Measurements from ENCODE around the gene FRAT2.

The FRAT2 gene

DNA sequence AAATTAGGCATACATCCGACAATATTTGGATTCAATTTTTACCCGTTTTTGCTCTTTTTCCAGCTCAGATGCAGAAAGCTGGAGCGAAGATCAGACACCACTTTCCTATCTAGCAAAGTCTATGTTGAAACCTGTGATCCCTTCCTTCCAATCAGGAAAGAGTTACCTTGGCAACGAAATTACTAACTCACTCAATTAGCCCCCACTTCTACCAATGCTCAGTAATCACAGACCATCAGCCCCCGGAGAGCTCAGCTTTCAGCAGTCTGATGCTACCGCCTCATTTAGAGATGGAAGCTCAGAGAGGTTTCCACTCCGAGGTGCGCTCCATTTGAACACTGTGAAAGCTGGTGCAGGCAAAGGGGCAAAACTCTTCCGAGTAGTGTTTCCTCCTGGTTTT is 8.8 kb downstream of the FRAT2 start:
- Mint-ChIP-seq H3K36me3 (ENCODE audit: low read depth) (peaks cover 50% of the 10 kb centered on the region), H3K27me3 (no peaks in the 10 kb centered on the region), H3K4me3 (no peak overlapping the region), H3K27ac (no peak overlapping the region), H3K4me1 (ENCODE audit: low read depth) (peaks cover 71% of the 10 kb centered on the region), H3K9me3 (no peaks in the 10 kb centered on the region)
- intact Hi-C loops (cut with micrococcal nuclease) = no loop called here

DNA sequence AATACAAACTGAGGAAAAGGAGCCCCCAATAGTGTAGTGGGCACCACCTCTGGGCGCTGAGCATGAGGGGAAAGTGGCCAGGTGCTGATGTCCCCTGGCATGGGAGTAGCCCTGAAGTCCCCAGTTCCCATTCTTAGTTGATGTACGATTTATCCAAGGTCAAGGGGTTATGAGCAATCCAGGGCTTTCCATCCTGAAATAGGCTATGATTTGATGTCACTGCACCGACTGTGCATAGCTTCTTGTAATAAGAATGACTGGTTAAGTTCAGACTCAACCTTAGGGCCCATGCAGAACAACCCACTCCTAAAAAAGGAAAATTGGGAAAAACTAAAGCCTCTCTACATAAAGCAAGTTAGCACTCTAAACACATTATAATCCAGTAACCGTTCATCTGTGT is 11.0 kb downstream of the FRAT2 start:
- no peaks in the 10 kb centered on the region for H3K27me3 Mint-ChIP-seq
- peaks cover 44% of the 10 kb centered on the region for H3K36me3 Mint-ChIP-seq (ENCODE audit: low read depth)
- no peaks in the 10 kb centered on the region for H3K9me3 Mint-ChIP-seq
- intact Hi-C loops (cut with micrococcal nuclease) = no loop called here
- H3K27ac Mint-ChIP-seq = no peak overlapping the region
- H3K4me1 Mint-ChIP-seq (ENCODE audit: low read depth) = peaks cover 66% of the 10 kb centered on the region
- no peak overlapping the region for H3K4me3 Mint-ChIP-seq

- Mint-ChIP-seq H3K9me3 (no peaks in the 10 kb centered on the region), H3K4me3 (peak overlapping the region; percentile 88), H3K27ac (peak overlapping the region; percentile 93), H3K4me1 (ENCODE audit: low read depth) (peaks cover 63% of the 10 kb centered on the region), H3K36me3 (ENCODE audit: low read depth) (peaks cover 30% of the 10 kb centered on the region), H3K27me3 (no peaks in the 10 kb centered on the region)
- intact Hi-C loops (cut with micrococcal nuclease) = no loop called here
These were observed 12.7 kb downstream of the FRAT2 start for GRCh38 chr10:97321804-97322190.

DNA sequence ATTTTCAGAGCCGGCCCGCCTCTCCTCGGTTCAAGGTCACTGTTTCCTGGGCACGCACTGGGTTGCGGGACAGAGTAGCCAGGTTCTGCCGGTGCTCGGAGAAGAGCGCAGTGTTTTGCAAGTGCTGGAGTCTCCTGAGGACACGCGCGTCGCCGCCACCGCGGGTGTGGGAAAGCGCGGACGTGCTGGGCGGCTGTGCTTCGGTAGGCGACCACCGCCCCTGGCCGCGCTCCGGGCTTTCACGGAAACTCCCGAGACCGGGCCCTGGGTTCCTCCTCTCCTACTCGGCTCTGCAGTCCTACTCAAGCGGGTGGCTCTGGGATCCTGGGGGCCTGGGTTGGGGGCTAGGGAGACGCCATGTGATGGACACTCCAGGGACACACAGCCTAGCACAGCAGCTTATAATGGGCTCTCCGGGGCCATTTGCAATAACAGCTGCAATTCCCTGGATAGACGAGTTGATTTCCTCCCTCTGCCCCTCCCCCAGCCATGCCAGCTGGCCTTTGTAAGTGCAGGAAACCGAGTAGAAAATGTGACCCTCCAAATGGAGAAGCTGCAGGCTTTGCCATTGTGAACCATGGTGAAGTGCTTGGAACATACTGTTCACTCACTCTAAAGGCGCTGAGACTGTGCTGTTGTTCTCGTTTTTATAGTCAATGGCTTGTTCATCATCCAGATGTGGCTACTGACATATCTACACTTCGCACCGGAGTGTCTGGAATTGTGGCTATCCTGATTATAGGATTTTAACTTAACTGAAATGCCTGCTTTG is 13.3 kb downstream of the FRAT2 start:
- intact Hi-C loops (cut with micrococcal nuclease) = no loop called here
- peaks cover 25% of the 10 kb centered on the region for H3K36me3 Mint-ChIP-seq (ENCODE audit: low read depth)
- peaks cover 58% of the 10 kb centered on the region for H3K4me1 Mint-ChIP-seq (ENCODE audit: low read depth)
- H3K27ac Mint-ChIP-seq = peak overlapping the region; percentile 93
- no peaks in the 10 kb centered on the region for H3K9me3 Mint-ChIP-seq
- H3K4me3 Mint-ChIP-seq = peak overlapping the region; percentile 88
- H3K27me3 Mint-ChIP-seq = no peaks in the 10 kb centered on the region

- H3K4me3 Mint-ChIP-seq = peak overlapping the region; percentile 88
- H3K36me3 Mint-ChIP-seq (ENCODE audit: low read depth) = peaks cover 20% of the 10 kb centered on the region
- H3K27me3 Mint-ChIP-seq = no peaks in the 10 kb centered on the region
- H3K4me1 Mint-ChIP-seq (ENCODE audit: low read depth) = peaks cover 55% of the 10 kb centered on the region
- peak overlapping the region; percentile 93 for H3K27ac Mint-ChIP-seq
- no peaks in the 10 kb centered on the region for H3K9me3 Mint-ChIP-seq
- intact Hi-C loops (cut with micrococcal nuclease) = loop anchor here (1.0 kb wide), 1 partner anchor 13 kb away; no protein-coding TSS in a partner anchor
These were observed 14.0 kb downstream of the FRAT2 start for GRCh38 chr10:97320480-97321031.

- peak overlapping the region; percentile 93 for H3K27ac Mint-ChIP-seq
- peaks cover 20% of the 10 kb centered on the region for H3K36me3 Mint-ChIP-seq (ENCODE audit: low read depth)
- no peaks in the 10 kb centered on the region for H3K27me3 Mint-ChIP-seq
- peaks cover 62% of the 10 kb centered on the region for H3K4me1 Mint-ChIP-seq (ENCODE audit: low read depth)
- intact Hi-C loops (cut with micrococcal nuclease) = loop anchor here (1.0 kb wide), 1 partner anchor 13 kb away; no protein-coding TSS in a partner anchor
- no peaks in the 10 kb centered on the region for H3K9me3 Mint-ChIP-seq
- H3K4me3 Mint-ChIP-seq = peak overlapping the region; percentile 88
These were observed 14.7 kb downstream of the FRAT2 start for GRCh38 chr10:97319671-97320479.

GRCh38 chr10:97318772-97319651 is 15.5 kb downstream of the FRAT2 start, which contains the start of gene FRAT1:
Gene FRAT1, plus strand, starts transcription at chr10:97319271. Its CDS starts 183 bp downstream, at chr10:97319454.
- Mint-ChIP-seq H3K27me3 (no peaks in the 10 kb centered on the region), H3K9me3 (no peaks in the 10 kb centered on the region), H3K4me1 (ENCODE audit: low read depth) (peaks cover 71% of the 10 kb centered on the region), H3K36me3 (ENCODE audit: low read depth) (peaks cover 20% of the 10 kb centered on the region), H3K4me3 (peak within 1 kb of the TSS; percentile 93), H3K27ac (peak within 1 kb of the TSS; percentile 99)
- intact Hi-C loops (cut with micrococcal nuclease) = loop anchor here (1.0 kb wide), 1 partner anchor 27 kb away; the partner anchor contains the start of gene ARHGAP19

DNA sequence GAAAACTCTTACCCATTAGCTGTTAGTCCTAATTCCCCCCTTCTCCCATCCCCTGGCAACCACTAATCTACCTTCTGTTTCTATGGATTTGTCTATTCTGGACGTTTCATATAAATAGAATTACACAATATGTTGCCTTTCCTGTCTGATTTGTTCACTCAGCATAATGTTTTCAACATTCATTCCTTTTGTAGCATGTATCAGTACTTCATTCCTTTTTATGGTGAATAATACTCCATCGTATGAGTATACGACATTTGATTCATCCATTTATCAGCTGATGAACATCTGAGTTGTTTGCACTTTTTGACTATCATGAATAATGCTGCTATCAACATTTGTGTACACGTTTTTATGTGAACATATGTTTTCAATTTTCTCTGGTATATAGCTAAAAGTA is 19.9 kb downstream of the FRAT2 start:
- no peaks in the 10 kb centered on the region for H3K27me3 Mint-ChIP-seq
- H3K4me1 Mint-ChIP-seq (ENCODE audit: low read depth) = peaks cover 53% of the 10 kb centered on the region
- H3K36me3 Mint-ChIP-seq (ENCODE audit: low read depth) = peaks cover 9% of the 10 kb centered on the region
- no peaks in the 10 kb centered on the region for H3K9me3 Mint-ChIP-seq
- H3K27ac Mint-ChIP-seq = peak overlapping the region; percentile 52
- no peak overlapping the region for H3K4me3 Mint-ChIP-seq
- intact Hi-C loops (cut with micrococcal nuclease) = no loop called here

DNA sequence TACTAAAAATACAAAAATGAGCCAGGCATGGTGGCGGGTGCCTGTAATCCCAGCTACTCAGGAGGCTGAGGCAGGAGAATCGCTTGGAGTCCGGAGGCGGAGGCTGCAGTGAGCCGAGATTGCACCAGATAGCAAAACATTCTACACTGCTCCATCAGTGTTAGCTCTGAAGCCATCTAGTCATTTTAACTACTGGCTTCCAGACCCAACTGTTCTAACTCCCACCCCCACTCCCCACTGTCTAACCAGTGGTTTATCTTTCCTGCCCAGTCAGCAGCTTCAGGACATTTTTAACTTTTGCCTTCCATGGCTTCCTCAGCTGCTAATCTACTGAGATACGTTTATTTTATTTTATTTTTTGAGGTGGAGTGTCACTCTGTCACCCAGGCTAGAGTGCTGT is 21.6 kb downstream of the FRAT2 start:
- Mint-ChIP-seq H3K27ac (no peak overlapping the region), H3K9me3 (no peaks in the 10 kb centered on the region)
- intact Hi-C loops (cut with micrococcal nuclease) = no loop called here

GRCh38 chr10:97311111-97311626 is 23.4 kb downstream of the FRAT2 start:
- no peak overlapping the region for H3K4me3 Mint-ChIP-seq
- H3K27ac Mint-ChIP-seq = no peak overlapping the region
- H3K9me3 Mint-ChIP-seq = no peaks in the 10 kb centered on the region
- no peaks in the 10 kb centered on the region for H3K27me3 Mint-ChIP-seq
- no peaks in the 10 kb centered on the region for H3K36me3 Mint-ChIP-seq (ENCODE audit: low read depth)
- intact Hi-C loops (cut with micrococcal nuclease) = no loop called here
- peaks cover 45% of the 10 kb centered on the region for H3K4me1 Mint-ChIP-seq (ENCODE audit: low read depth)

More for the DNA sequence above, 21.6 kb downstream of the FRAT2 start:
- Mint-ChIP-seq H3K36me3 (ENCODE audit: low read depth) (no peaks in the 10 kb centered on the region), H3K4me3 (no peak overlapping the region), H3K27me3 (no peaks in the 10 kb centered on the region), H3K4me1 (ENCODE audit: low read depth) (peaks cover 47% of the 10 kb centered on the region)

DNA sequence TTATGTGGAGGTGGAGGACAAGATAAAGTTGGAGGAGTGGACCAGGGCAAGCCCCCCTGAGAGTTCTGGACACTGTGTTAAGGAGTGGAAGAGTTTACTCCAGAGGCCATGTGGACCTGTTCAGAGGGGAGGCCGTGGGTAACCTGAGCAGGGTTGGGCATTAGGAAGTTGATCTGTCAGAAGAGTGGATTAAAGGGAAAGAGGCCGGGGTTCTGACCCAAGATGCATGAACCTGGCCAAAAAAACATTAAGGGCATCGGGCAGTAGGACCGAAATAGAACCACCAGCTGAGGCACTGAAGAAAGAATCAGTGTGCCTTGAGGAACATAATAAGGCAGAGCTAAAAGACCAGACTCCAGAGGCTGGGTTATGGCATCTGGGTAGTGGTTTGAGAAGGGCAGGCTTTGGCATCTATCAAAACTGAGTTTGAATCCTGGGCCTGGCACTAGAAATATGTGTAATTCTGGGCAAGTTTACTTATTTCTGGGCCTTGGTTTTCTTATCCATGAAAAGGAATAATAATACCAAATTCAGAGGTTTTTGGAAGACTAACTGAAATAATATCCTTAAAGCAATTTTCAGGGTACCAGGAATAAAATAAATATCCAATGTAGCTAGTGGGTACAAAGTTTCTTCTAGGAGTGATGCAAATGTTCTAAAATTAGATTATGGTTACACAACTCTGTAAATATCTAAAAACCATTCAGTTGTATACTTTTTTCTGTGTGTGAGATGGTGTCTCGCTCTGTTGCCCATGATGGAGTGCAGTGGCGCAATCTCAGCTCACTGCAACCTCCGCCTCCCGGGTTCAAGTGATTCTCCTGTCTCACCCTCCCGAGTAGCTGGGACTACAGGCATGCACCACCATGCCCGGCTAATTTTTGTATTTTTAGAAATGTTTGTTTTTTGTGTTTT is 26.4 kb downstream of the FRAT2 start:
- Mint-ChIP-seq H3K9me3 (no peaks in the 10 kb centered on the region), H3K27ac (no peak overlapping the region), H3K27me3 (no peaks in the 10 kb centered on the region), H3K36me3 (ENCODE audit: low read depth) (no peaks in the 10 kb centered on the region), H3K4me3 (no peak overlapping the region), H3K4me1 (ENCODE audit: low read depth) (peaks cover 20% of the 10 kb centered on the region)
- intact Hi-C loops (cut with micrococcal nuclease) = no loop called here

DNA sequence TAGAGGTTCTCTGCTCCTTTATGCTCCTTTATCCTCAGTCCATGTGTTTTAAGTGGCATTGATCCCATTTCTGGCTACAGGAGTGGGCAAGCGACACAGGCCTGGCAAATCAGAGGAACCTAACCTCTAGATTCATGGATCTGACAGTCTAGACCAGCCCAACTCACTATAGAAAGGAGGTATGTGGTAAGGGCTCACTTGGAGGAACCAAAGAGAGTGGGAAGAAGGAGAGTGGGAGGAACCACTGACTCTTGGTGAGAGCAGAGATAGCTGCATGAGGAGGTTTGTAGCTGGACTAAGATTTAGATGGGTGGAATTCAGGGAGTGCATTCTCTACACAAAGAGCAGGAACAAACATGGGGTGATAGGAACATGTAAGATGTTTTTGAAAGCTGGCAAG is 27.1 kb downstream of the FRAT2 start:
- no peak overlapping the region for H3K4me3 Mint-ChIP-seq
- H3K27me3 Mint-ChIP-seq = no peaks in the 10 kb centered on the region
- intact Hi-C loops (cut with micrococcal nuclease) = no loop called here
- peaks cover 20% of the 10 kb centered on the region for H3K4me1 Mint-ChIP-seq (ENCODE audit: low read depth)
- no peak overlapping the region for H3K27ac Mint-ChIP-seq
- no peaks in the 10 kb centered on the region for H3K36me3 Mint-ChIP-seq (ENCODE audit: low read depth)
- no peaks in the 10 kb centered on the region for H3K9me3 Mint-ChIP-seq
